Endothelial cell of umbilical vein (primary cell): Measurements from ENCODE around the gene RASGEF1C. TPM values are rescaled to one million over a fixed set of nuclear protein-coding genes. Genes with fewer than 3 reads are reported as not detected.

Experiments used
- BruUV-seq: library from RNA; stranded (reverse); fragments of 400-500 nt; replicated peaks from 2 replicates; lab custom pipeline; 2021; lab: Mats Ljungman, UMichigan
- CTCF ChIA-PET: fragments of 300-600, 350-600 bp; sonication (Branson Sonifier 250); formaldehyde crosslinking; loops from one replicate; lab custom pipeline; 2021; ENCODE audit warnings: antibody characterized with exemption, inconsistent platforms; lab: Charles Lee
- POLR2A ChIA-PET: fragments of 300-600, 350-600 bp; sonication (Branson Sonifier 250); formaldehyde crosslinking; loops from one replicate; lab custom pipeline; 2021; ENCODE audit warnings: antibody characterized with exemption, inconsistent platforms; lab: Charles Lee
- DNase-seq: peaks from one replicate; pipeline ENCODE4 v3.0.0-alpha.2; 2011; ENCODE audit warnings: low read depth, low spot score
- FAIRE-seq: peaks from 2 replicates; lab custom pipeline; 2011; peaks lifted over from hg19 to GRCh38; lab: Jason Lieb, UNC
- H2AFZ ChIP-seq: 2 replicates; pipeline ENCODE4 v1.6.0; 2012; ENCODE audit warnings: low read depth, low read length, control low read depth, inconsistent platforms
- H3K27ac ChIP-seq: 2 replicates; pipeline ENCODE4 v1.5.1; 2011; ENCODE audit warnings: low read depth, mild to moderate bottlenecking, control low read depth, low read length, moderate library complexity; ENCODE audit not compliant: insufficient read depth
- H3K27me3 ChIP-seq, 2 experiments: 2 replicates each; pipeline versions ENCODE4 v1.6.0 to v1.6.1; 2011; ENCODE audit warnings: low read length in 2 of 2, mixed read lengths in 1 of 2; ENCODE audit not compliant: control insufficient read depth in 2 of 2, insufficient read depth in 2 of 2
- H3K36me3 ChIP-seq, 2 experiments: 2 replicates in 1 of 2; 3 replicates in 1 of 2; pipeline ENCODE4 v1.5.1; 2011; ENCODE audit warnings: low read length in 2 of 2, mild to moderate bottlenecking in 1 of 2, moderate library complexity in 1 of 2; ENCODE audit not compliant: control insufficient read depth in 2 of 2, insufficient read depth in 2 of 2; ENCODE audit errors: extremely low read depth in 1 of 2
- H3K4me1 ChIP-seq: 3 replicates; pipeline ENCODE4 v1.5.1; 2011; ENCODE audit warnings: mild to moderate bottlenecking, low read length; ENCODE audit not compliant: control insufficient read depth, insufficient read depth; ENCODE audit errors: extremely low read depth
- H3K4me2 ChIP-seq: 2 replicates; pipeline ENCODE4 v1.6.1; 2011; ENCODE audit warnings: low read length, control low read depth, mixed read lengths; ENCODE audit not compliant: insufficient read depth
- H3K4me3 ChIP-seq, 3 experiments: fragments of 200-600 bp in 1 of 3; sonication (generic), shearing (Covaris generic) in 1 of 3; replicated peaks in 1 of 3; 2 replicates each; pipeline ENCODE4 v1.5.1; 2011 to 2016; ENCODE audit warnings: control low read depth in 3 of 3, low read length in 3 of 3, mild to moderate bottlenecking in 2 of 3, inconsistent platforms in 1 of 3, low read depth in 1 of 3, moderate library complexity in 1 of 3; ENCODE audit not compliant: insufficient read depth in 1 of 3
- H3K79me2 ChIP-seq: 2 replicates; pipeline ENCODE4 v1.6.0; 2012; ENCODE audit warnings: low read length, inconsistent platforms; ENCODE audit not compliant: control insufficient read depth, insufficient read depth
- H3K9ac ChIP-seq: replicated peaks from 2 replicates; pipeline ENCODE3; 2011; ENCODE audit warnings: low read length, control low read depth; ENCODE audit not compliant: insufficient read depth; ENCODE audit errors: extremely low read depth
- H3K9me1 ChIP-seq: replicated peaks from 3 replicates; pipeline ENCODE4 v1.6.0; 2011; ENCODE audit warnings: mild to moderate bottlenecking, low read length; ENCODE audit not compliant: control insufficient read depth, insufficient read depth; ENCODE audit errors: extremely low read depth
- H3K9me3 ChIP-seq: replicated peaks from 2 replicates; pipeline ENCODE4 v1.5.1; 2012; ENCODE audit warnings: low read length, inconsistent platforms; ENCODE audit not compliant: control insufficient read depth, insufficient read depth
- H4K20me1 ChIP-seq: replicated peaks from 2 replicates; pipeline ENCODE3; 2011; ENCODE audit warnings: mild to moderate bottlenecking, low read length; ENCODE audit not compliant: control insufficient read depth, insufficient read depth; ENCODE audit errors: extremely low read depth
- CTCF ChIP-seq, 2 donors: IDR thresholded peaks; 1 replicate in 1 of 2; 2 replicates in 1 of 2; pipeline ENCODE4 v1.5.1; 2011; ENCODE audit warnings: low read length in 2 of 2, mild to moderate bottlenecking in 2 of 2, moderate library complexity in 2 of 2, control low read depth in 1 of 2, inconsistent platforms in 1 of 2, low read depth in 1 of 2; ENCODE audit not compliant: insufficient read depth in 1 of 2; ENCODE audit errors: extremely low read depth in 1 of 2
- EZH2 ChIP-seq: IDR thresholded peaks from 2 replicates; pipeline ENCODE4 v1.6.1; 2012; ENCODE audit warnings: borderline replicate concordance, low read depth, mild to moderate bottlenecking, moderate library complexity, low read length, inconsistent platforms; ENCODE audit not compliant: severe bottlenecking
- FOS ChIP-seq: IDR thresholded peaks from 2 replicates; pipeline ENCODE4 v1.6.1; 2011; ENCODE audit warnings: mild to moderate bottlenecking, low read length, moderate library complexity, borderline replicate concordance; ENCODE audit not compliant: insufficient read depth
- GATA2 ChIP-seq: IDR thresholded peaks from 2 replicates; pipeline ENCODE4 v1.7.0; 2011; ENCODE audit warnings: low read depth, mild to moderate bottlenecking, moderate library complexity, mixed read lengths, low read length; ENCODE audit not compliant: insufficient read length, insufficient read depth
- JUN ChIP-seq: IDR thresholded peaks from 2 replicates; pipeline ENCODE4 v1.6.1; 2011; ENCODE audit warnings: borderline replicate concordance, low read depth; ENCODE audit not compliant: insufficient read length, insufficient read depth
- MYC ChIP-seq: IDR thresholded peaks from one replicate; pipeline ENCODE4 v1.6.1; 2011; ENCODE audit warnings: mild to moderate bottlenecking, low read depth, low read length
- POLR2A ChIP-seq: IDR thresholded peaks from 2 replicates; pipeline ENCODE4 v1.6.1; 2012; ENCODE audit warnings: low read depth, mild to moderate bottlenecking, control low read depth, low read length
- POLR2AphosphoS5 ChIP-seq: IDR thresholded peaks from 2 replicates; pipeline ENCODE4 v1.6.1; 2012; ENCODE audit warnings: low read depth, mild to moderate bottlenecking, control low read depth, low read length, moderate library complexity; ENCODE audit not compliant: insufficient read depth
- dilution Hi-C: fragments of 300-500 bp; cut with MboI; formaldehyde crosslinking; loops from one replicate; pipeline ENCODE4 v1.15.0; 2019; ENCODE audit warnings: low sequenced_read_pairs; ENCODE audit not compliant: extremely low pct_ligation_motif_present
- intact Hi-C: fragments of 100-400 bp; cut with micrococcal nuclease; formaldehyde crosslinking; loops from one replicate; pipeline ENCODE4 v1.10.0; 2022
- polyA plus RNA-seq, 4 experiments: library from polyadenylated mRNA; depleted of rRNA in 3 of 4; stranded (reverse) in 3 of 4; unstranded in 1 of 4; fragments of >200 nt; gene quantifications; 2 replicates each; pipeline versions ENCODE4 v1.2.1 to v1.2.3, GENCODE V29; 2011 to 2012; ENCODE audit warnings: missing spikeins in 1 of 4
- total RNA-seq: library from RNA; stranded (reverse); gene quantifications from 2 replicates; pipeline ENCODE4 v1.2.3, GENCODE V29; 2021
- TF ChIP-seq, protein P1 (sequence below): IDR thresholded peaks from 2 replicates; pipeline ENCODE4 v1.6.1; 2011; ENCODE audit not compliant: insufficient read depth, insufficient read length

The RASGEF1C gene
- total and polyA plus RNA-seq, 2 donors (not counting 3 experiments of a cell fraction or from before 2014, with no cell fraction given), result not detected

DNA sequence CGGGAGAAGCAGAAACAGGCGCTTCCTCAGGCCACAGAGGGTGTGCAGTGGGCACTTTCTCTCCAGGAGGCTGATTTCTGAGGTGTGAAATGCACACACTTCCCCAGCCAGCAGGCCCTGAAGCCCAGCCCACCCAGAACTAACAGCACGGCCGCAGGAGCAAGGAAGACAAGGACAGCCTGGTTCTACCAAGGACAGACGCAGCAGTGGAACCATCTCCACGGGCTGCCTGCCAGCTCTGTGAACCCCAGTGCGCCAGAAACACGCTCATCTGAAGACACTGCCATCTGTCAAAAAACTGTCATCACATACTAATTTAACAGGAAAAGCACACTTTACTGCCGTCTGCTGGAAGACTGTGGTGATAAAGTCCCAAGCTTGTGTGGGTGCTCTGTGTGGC lies 42.1 kb upstream of the RASGEF1C start:
- ChIA-PET CTCF (no interaction called here), POLR2A (no interaction called here)
- TF ChIP-seq MYC (no peak), CTCF (IDR thresholded peaks at IDR 0.05; ENCODE audit: extremely low read depth in 1 of 2, insufficient read depth in 1 of 2, low read depth in 1 of 2, low read length in 2 of 2) (no peak), POLR2AphosphoS5 (no peak), GATA2 (no peak), EZH2 (no peak), FOS (no peak), POLR2A (no peak), JUN (no peak)
- TF ChIP-seq, protein P1, sequence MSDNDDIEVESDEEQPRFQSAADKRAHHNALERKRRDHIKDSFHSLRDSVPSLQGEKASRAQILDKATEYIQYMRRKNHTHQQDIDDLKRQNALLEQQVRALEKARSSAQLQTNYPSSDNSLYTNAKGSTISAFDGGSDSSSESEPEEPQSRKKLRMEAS, result no peak
- peaks cover 2% of the 10 kb centered on the region in 2 experiments for H3K36me3 ChIP-seq
- no peaks in the 10 kb centered on the region for H3K4me1 ChIP-seq
- H3K4me3 ChIP-seq, result no peak overlapping the region
- no peak overlapping the region for H3K27ac ChIP-seq
- H4K20me1 ChIP-seq, result no peaks in the 10 kb centered on the region
- peaks cover 2% of the 10 kb centered on the region for H3K9me3 ChIP-seq
- dilution Hi-C loops, result no loop called here
- no peaks in the 10 kb centered on the region for H3K79me2 ChIP-seq
- no peak overlapping the region for H3K9ac ChIP-seq
- no peak for DNase-seq
- no peaks in the 10 kb centered on the region for H3K9me1 ChIP-seq
- H3K27me3 ChIP-seq, result no peaks in the 10 kb centered on the region
- no peak for FAIRE-seq
- intact Hi-C loops, result no loop called here
- BruUV-seq, result no TSS peak
- H2AFZ ChIP-seq, result no peak overlapping the region
- no peak overlapping the region for H3K4me2 ChIP-seq
